Loucy (cell line): ENCODE measurements around the gene DEFB114.

ENCODE experiments used
- H2AFZ ChIP-seq: fragments of 200-600 bp; sonication (generic); 2 replicates; pipeline ENCODE4 v1.6.0; 2016; ENCODE audit warnings: antibody characterized with exemption, mild to moderate bottlenecking, low read length, moderate library complexity
- H3F3A ChIP-seq: fragments of 200-600 bp; 2 replicates; pipeline ENCODE4 v1.6.0; 2016; ENCODE audit warnings: antibody characterized with exemption, low read depth, mild to moderate bottlenecking
- H3K27me3 ChIP-seq: fragments of 200-600 bp; sonication (generic); 2 replicates; pipeline ENCODE4 v1.6.1; 2014; ENCODE audit warnings: low read length, mild to moderate bottlenecking; ENCODE audit not compliant: insufficient read depth, poor library complexity, severe bottlenecking
- H3K36me3 ChIP-seq: fragments of 200-600 bp; sonication (generic); 2 replicates; pipeline ENCODE4 v1.6.1; 2016; ENCODE audit warnings: low read length; ENCODE audit not compliant: insufficient read depth
- H3K4me1 ChIP-seq: fragments of 200-600 bp; sonication (generic); 2 replicates; pipeline ENCODE4 v1.5.1; 2014; ENCODE audit warnings: low read length, mild to moderate bottlenecking; ENCODE audit not compliant: insufficient read depth, poor library complexity, severe bottlenecking
- H3K4me2 ChIP-seq: fragments of 200-600 bp; sonication (generic); 2 replicates; pipeline ENCODE4 v1.6.0; 2014; ENCODE audit warnings: antibody characterized with exemption, low read length, low read depth, mild to moderate bottlenecking; ENCODE audit not compliant: poor library complexity, severe bottlenecking
- H3K4me3 ChIP-seq: fragments of 200-600 bp; sonication (generic); 2 replicates; pipeline ENCODE4 v1.5.1; 2014; ENCODE audit warnings: low read length, mild to moderate bottlenecking, mixed read lengths; ENCODE audit not compliant: poor library complexity, severe bottlenecking
- H3K79me2 ChIP-seq: fragments of 200-600 bp; sonication (generic); 2 replicates; pipeline ENCODE4 v1.6.1; 2014; ENCODE audit warnings: low read length; ENCODE audit not compliant: insufficient read depth
- H3K9ac ChIP-seq: fragments of 200-600 bp; sonication (generic); 2 replicates; pipeline ENCODE4 v1.6.0; 2014; ENCODE audit warnings: mild to moderate bottlenecking, low read depth, low read length, moderate library complexity; ENCODE audit not compliant: poor library complexity, severe bottlenecking
- H3K9me2 ChIP-seq: fragments of 200-600 bp; sonication (generic); replicated peaks from 2 replicates; pipeline ENCODE4 v1.6.1; 2016; ENCODE audit warnings: low read depth, low read length, mixed read lengths
- H3K9me3 ChIP-seq: fragments of 200-600 bp; sonication (generic); 2 replicates; pipeline ENCODE4 v1.6.1; 2014; ENCODE audit warnings: mild to moderate bottlenecking, antibody characterized with exemption, low read length, low read depth; ENCODE audit not compliant: insufficient read depth
- H4K20me1 ChIP-seq: fragments of 200-600 bp; sonication (generic); 2 replicates; pipeline ENCODE4 v1.6.0; 2014; ENCODE audit warnings: antibody characterized with exemption, low read length, mild to moderate bottlenecking; ENCODE audit not compliant: insufficient read depth, poor library complexity, severe bottlenecking
- EZH2phosphoT487 ChIP-seq: fragments of 200-600 bp; IDR thresholded peaks from 2 replicates; pipeline ENCODE4 v1.6.1; 2018; ENCODE audit warnings: antibody characterized with exemption, mild to moderate bottlenecking, moderate library complexity, borderline replicate concordance
- TF ChIP-seq, protein P1 (sequence below): fragments of 200-600 bp; sonication (generic); conservative IDR thresholded peaks from 2 replicates; pipeline ENCODE4 v1.5.1; 2014; ENCODE audit warnings: mild to moderate bottlenecking, antibody characterized with exemption, low read length

DEFB114 gene

DNA sequence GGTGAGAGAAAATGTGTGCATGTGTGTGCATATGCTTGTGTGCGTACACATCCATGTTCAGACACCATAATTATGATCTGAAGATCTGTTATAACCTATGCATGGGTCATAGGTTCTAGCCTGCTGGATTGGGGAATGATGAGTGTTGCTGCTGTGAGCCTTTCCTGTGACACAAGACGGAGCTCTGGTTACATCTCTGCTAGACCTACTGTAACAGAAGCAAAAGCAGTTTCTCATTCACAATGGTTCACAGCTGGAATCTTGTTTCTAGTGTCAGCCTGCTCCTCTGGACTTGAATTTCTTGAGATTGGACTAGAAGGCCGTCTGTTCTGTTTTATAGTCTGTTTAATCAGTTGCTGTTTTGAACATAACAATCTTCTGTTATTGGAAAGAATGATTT is 40.1 kb downstream of the DEFB114 start:
- no peaks in the 10 kb centered on the region for H3K27me3 ChIP-seq
- H3K4me2 ChIP-seq, result no peak overlapping the region
- H2AFZ ChIP-seq, result no peak overlapping the region
- no peaks in the 10 kb centered on the region for H3K9me3 ChIP-seq
- no peaks in the 10 kb centered on the region for H3K36me3 ChIP-seq
- no peaks in the 10 kb centered on the region for H3K79me2 ChIP-seq
- H4K20me1 ChIP-seq, result no peaks in the 10 kb centered on the region
- no peaks in the 10 kb centered on the region for H3K9me2 ChIP-seq
- no peak overlapping the region for H3K9ac ChIP-seq
- H3K4me3 ChIP-seq, result no peak overlapping the region
- no peaks in the 10 kb centered on the region for H3K4me1 ChIP-seq
- no peak for TF ChIP-seq EZH2phosphoT487
- TF ChIP-seq, protein P1, sequence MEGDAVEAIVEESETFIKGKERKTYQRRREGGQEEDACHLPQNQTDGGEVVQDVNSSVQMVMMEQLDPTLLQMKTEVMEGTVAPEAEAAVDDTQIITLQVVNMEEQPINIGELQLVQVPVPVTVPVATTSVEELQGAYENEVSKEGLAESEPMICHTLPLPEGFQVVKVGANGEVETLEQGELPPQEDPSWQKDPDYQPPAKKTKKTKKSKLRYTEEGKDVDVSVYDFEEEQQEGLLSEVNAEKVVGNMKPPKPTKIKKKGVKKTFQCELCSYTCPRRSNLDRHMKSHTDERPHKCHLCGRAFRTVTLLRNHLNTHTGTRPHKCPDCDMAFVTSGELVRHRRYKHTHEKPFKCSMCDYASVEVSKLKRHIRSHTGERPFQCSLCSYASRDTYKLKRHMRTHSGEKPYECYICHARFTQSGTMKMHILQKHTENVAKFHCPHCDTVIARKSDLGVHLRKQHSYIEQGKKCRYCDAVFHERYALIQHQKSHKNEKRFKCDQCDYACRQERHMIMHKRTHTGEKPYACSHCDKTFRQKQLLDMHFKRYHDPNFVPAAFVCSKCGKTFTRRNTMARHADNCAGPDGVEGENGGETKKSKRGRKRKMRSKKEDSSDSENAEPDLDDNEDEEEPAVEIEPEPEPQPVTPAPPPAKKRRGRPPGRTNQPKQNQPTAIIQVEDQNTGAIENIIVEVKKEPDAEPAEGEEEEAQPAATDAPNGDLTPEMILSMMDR, result no peak
- no peaks in the 10 kb centered on the region for H3F3A ChIP-seq

DNA sequence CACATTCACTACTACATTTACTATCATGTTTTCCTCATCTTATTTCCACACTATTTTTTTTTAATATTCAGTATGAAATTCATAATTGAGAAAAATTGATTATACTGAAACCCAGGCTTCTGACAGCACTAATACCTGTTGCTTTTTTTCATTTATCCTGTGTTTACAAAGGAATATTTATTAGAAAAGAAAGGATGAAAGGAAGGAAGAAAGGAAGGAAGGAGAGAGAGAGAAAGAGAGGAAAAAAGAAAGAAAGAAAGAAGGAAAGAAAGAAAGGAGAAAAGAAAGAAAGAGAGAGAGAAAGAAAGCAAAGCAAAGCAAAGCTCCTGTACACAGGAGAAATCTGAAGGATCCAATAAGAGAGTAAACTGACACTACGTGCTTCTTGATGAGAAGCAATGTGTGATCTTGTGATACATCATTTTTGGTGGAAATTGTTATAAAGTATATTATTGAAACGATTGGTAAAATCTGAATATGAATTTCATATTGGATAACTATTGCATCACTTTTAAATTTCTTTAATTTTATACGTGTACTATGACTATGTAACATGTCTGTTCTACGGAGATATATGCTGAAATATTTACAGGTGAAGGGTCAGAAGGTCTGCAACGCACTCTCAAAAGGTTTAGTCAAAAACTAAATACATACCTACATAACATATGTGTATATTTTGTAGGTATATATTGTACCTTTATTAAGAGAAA is 43.9 kb downstream of the DEFB114 start:
- no peak overlapping the region for H2AFZ ChIP-seq
- H3K4me2 ChIP-seq, result no peak overlapping the region
- no peak overlapping the region for H3K4me3 ChIP-seq
- no peaks in the 10 kb centered on the region for H4K20me1 ChIP-seq
- no peak for TF ChIP-seq EZH2phosphoT487
- TF ChIP-seq, protein P1, result no peak
- H3K36me3 ChIP-seq, result no peaks in the 10 kb centered on the region
- H3K9me2 ChIP-seq, result no peaks in the 10 kb centered on the region
- no peak overlapping the region for H3K9ac ChIP-seq
- H3F3A ChIP-seq, result no peaks in the 10 kb centered on the region
- no peaks in the 10 kb centered on the region for H3K79me2 ChIP-seq
- H3K9me3 ChIP-seq, result no peaks in the 10 kb centered on the region
- H3K27me3 ChIP-seq, result no peaks in the 10 kb centered on the region
- H3K4me1 ChIP-seq, result no peaks in the 10 kb centered on the region

DNA sequence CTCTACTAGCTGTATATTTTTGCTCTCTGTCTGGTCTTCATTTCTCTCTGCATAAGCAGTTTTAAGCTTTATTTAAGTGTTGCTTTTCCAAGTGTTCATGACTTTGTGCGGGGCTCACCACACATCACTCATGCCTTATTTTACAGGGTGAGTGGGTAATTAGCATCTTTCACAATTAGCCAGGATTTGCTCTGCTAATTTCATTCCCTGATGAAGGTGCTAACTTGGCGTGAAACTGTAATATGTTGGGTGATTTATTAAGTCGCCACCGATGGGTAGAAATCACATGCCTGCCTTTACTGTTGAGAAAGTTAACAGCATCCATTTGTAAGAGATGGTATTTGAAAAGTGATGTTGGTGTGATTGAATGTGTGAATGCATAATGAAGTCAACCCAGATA is 44.7 kb downstream of the DEFB114 start:
- H3K4me3 ChIP-seq, result no peak overlapping the region
- no peaks in the 10 kb centered on the region for H3F3A ChIP-seq
- no peaks in the 10 kb centered on the region for H3K9me2 ChIP-seq
- no peaks in the 10 kb centered on the region for H3K36me3 ChIP-seq
- no peaks in the 10 kb centered on the region for H4K20me1 ChIP-seq
- H3K79me2 ChIP-seq, result no peaks in the 10 kb centered on the region
- no peaks in the 10 kb centered on the region for H3K9me3 ChIP-seq
- H3K27me3 ChIP-seq, result no peaks in the 10 kb centered on the region
- no peak overlapping the region for H2AFZ ChIP-seq
- no peaks in the 10 kb centered on the region for H3K4me1 ChIP-seq
- H3K4me2 ChIP-seq, result no peak overlapping the region
- no peak for TF ChIP-seq EZH2phosphoT487
- TF ChIP-seq, protein P1, result no peak
- H3K9ac ChIP-seq, result no peak overlapping the region
